Stimulated activated CD8-positive, alpha-beta memory T cell treated with anti-CD3 and anti-CD28 coated beads, Interleukin-7, amount 100 ng/mL, for 4 hours (primary cell): ENCODE data around the gene MGST2.
A peak's percentile ranks its signal among the peaks of the same experiment; 100 is the strongest.

Experiments
- DNase-seq, 2 donors: peaks; one replicate each; pipeline ENCODE4 v3.0.0-alpha.2; 2020; ENCODE audit warnings: low read depth in 2 of 2

MGST2 gene

DNA sequence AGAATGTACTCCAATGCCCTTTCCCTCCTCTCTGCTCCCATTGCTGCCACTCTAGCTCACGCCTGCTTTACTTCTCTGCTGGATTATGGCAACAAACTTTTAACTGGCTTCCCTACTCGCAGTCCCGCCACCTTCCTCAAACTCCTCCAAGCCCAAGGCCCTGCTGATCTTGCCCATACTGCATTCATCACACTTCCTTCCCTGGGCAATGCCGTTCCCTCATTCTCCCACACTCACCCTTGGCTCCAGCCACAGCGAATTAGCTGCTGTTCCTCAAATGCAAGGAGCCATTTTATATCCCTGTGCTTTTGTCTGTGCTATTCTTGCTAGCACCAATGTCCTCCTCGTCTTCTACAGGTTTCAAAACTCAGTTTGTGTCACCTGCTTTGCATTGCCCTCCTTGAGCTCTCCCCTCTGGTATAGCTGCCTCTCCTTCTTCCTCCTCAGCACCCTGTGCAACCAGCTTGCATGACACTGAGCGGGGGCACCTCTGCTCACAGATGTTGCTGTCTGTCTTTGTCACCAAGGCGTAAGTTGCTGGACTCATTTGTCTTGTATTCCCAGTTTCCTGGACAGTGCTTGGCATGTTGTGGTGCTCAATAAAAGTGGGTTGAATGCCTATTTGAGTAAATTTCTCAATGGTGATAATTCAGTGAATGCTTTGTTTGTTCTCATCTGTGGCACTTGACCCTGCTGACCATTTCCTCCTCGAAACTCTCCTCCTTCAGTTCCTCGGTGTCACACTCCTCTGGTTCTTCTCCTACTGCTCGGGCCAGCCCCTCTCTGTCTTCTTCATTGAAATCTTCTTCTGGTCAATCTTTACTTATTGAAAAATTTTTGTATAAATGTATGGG lies 22.4 kb upstream of the MGST2 start:
- no peak for DNase-seq

DNA sequence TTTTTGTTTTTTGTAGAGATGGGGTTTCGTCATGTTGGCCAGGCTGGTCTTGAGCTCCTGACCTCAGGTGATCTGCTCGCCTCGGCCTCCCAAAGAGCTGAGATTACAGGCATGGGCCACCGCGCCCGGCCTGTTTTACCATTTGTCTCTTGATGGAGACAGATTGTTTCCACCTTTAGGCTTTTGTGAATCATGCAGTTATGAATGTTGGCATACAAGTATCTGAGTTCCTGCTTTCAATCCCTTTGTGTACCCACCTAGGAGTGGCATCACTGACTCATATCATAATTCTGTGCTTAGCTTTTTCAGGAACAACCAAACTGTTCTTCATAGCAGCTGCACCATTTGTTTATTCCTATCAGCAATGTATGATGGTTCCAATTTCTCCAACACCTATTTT lies 20.2 kb upstream of the MGST2 start:
- no peak for DNase-seq

DNA sequence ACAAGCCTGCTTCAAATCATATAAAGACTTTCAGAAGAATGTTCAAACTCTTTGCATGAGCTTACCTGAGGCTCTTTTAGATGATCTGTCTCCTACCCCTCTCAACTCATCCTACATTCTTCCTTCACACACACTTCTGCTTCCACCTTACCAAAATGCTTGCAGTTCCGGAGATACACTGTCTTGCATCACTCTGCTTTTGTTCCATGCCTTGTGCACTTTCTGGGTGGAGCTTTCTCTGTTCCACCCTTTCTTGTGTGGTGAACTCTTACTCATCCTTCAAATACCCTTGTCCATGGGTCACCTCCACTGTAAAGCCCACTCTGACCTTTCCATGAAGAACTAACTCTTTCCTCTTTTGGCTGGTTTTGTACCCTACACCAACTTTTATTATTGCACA lies 18.4 kb upstream of the MGST2 start:
- DNase-seq, result no peak

DNA sequence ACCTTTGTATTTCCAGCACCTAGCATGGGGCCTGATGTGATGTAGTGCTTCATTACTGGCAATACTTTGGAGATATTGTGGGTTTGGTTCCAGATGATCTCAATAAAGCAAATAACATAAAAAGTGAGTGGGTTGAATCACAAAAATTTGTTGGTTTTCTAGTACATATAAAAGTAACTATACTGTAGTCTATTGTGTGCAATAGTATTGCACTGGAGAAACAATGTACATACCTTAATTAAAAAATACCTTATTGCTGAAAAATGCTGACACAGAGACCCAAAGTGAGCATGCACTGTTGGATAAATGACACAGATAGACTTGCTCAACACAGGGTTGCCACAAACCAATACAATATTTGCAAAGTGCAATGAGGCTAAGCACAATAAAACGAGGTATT lies 17.7 kb upstream of the MGST2 start:
- DNase-seq, result no peak

DNA sequence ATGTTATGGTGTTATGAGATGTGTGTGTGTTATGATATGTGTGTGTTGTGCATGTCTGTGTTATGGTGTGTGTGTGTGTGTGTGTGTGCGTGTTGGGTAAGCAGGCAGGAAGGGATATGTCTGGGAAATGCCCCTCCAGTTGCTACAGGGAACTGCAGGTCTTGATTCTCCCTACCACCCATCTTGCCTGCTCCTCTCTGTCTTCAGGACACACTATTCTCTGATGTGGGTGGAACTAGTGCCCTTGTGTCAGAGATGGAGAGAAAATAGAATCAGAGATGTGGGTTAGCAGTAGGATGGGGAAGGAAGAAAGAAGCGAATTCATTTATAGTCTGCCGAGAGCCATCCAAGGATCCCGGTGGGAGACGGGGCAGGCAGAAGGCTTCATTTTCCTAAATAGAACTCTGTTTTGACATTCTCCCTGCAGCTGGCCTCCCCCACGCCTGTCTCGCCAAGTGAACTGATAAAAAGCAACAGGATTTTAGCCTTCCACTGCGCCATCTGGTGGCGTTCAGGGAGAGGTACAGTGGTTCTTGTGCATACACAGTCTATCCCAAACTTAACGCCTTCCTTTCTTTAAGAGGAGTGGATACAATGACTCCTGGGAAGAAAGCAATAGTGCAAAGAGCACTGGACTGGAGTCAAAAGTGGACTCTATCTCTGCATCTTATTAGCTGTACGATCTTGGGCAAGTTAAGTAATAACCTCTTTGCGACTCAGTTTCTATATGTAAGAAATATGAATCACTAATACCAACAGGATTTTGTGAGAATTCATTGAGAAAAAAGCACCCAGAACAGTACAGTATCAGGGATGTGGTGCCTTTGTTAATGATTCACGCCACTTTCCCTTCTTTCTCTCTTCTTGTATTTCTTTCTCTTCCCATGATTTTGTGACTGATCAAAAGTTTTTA lies 14.1 kb upstream of the MGST2 start:
- peak; percentile 40 for DNase-seq

DNA sequence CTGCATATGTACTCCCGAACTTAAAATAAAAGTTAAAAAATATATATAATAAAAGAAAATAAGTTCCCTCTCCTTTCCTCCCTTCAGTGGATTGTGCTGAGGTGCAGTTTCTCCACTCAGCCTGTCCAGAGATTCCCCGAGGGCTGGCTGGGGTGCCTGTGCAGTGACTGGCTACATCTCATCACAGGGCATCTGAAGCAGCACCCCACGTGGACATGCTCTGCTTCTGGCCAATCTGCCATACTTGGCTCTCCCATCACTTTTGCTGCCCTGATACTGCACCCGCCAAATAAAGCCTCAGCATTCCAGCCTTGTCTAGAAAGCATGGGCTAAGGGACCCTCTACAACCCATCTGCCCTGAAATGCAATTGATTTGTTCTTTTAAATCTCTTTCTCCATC lies 11.1 kb upstream of the MGST2 start:
- no peak for DNase-seq

DNA sequence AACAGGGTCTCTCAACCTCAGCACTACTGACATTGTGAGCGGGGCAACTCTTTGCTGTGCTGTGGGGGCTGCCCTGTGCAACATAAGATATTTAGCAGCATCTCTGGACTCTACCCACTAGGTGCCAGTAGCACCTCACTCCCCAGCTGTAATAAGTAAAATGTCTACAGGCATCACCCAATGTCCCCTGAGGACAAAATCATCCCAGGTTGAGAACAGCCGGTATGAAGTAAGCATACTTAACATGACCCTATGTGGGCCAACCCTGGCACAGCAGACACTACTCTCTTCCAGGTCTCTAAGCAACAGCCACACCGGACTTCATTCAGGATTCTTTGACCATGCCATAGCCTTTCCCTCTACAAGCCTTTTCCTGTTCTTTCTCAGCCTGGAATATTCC lies 10.5 kb upstream of the MGST2 start:
- no peak for DNase-seq

DNA sequence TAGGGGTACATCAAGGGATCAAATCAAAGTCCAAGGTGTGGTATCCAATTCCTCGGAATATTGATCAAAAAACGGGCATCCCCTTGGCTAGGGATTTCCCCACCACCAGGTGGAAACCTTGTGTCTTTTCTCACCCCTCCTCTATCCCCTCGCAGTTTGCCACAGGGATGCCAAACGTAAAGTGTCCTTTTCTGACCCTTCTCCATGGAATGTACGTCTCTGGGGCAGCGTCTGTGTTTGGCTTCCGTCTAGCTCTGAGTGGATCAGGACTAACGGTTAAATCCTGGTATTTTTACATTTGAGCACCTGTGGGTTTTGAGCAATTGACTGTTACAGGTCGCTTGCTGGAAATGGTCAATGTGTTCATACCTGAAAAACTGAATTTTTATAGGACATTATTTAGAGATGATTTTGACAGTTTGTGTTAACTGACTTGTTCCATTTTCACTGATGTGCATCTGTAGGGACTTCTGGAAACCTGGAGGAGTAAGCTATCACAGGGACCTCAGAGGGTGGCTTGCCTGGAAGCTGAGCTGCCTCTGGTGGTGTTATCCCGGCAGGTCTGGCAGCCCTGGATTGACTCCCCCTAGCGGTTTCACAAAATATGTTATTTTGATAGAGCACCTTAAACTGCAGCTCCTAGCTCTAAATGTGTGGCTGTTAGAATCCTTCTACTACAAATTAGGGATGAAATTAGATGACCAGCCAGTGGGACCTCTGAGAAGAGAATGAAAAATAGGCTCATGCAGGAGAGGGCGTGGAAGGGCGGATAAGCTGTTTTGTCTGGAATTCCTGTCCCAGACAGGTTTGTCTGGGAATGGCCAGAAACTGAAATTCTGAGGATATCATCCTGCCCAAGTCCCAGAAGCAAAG lies 8.8 kb upstream of the MGST2 start:
- DNase-seq, result peak; percentile 12 to 23

DNA sequence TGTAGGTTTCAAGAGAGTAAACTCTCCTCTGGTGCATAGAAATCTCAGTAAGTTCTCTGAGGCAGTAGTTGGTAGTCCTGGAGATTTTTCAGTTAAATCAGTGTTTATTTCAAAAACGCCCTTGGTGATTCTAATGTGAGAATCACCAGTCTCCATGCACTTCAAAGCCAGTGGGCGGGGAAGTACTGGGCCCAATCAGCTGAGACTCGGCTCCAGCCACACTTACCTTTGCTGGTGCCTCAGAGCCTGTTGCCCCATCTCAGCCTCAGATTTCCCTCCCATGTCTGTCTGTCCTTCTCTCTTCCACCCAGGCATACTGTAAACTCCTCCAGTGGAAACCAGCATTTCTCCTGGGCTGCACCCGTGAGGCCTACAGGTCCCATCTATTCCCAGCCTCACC lies 7.4 kb upstream of the MGST2 start:
- no peak for DNase-seq

DNA sequence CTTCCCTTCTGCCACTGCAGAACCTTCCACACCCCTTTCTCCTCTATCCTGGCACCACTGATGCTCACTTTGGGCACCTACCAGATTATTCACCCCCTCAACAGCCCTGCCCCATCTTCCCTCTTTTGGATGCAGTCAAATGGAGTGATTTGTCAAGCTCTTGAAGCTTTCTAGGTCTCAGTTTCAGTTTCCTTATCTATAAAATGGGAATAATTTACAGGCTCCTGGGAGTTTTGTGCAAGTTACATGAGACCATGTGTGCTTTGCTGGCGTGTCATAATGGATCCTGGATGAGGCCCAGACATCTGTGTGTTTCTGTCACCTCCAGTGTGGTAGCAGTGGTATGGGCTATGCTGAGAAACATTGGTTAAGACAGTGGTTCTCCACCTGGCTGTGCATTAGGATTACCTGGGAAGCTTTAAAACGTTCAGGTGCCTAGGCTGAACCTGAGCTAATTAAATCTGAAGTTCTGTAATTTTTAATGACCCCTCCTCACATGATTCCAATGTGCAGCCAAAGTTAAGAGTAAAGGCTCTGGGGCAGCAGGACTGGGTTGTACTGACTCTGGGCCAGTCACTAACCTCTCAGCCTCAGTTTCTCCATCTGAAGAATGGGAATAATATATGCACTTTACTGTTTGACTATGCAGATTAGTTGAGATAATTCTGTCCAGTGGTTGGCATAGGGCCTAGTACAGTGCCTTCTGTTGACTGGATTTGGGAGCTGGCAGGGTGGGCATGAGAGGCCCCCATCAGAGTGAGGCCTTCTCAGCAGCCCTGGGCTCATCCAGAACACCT lies 6.8 kb upstream of the MGST2 start:
- no peak for DNase-seq

DNA sequence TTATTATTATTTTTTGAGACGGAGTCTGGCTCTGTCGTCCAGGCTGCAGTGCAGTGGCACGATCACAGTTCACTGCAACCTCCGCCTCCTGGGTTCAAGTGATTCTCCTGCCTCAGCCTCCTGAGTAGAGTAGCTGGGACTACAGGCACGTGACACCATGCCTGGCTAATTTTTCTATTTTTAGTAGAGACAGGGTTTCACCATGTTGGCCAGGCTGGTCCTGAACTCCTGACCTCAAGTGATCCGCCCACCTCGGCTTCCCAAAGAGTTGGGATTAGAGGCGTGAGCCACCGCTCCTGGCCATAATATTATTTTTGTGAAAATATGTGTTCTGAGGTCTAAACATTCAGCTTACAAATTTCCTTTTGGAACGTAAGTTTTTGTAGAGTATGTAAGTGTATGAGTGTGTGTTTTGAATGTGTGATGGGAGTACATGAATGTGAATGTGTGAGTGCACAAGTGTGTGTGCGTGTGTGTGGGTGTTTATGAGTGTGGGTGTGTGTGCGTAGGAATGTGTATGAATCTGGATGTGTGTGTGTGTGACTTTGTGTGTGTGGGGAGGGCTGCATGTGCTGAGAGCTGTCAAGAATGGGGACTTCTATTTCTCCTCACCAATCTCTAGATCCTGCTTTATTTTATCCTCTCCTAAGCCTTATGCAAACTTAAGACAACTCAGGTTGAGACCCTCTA lies 5.7 kb upstream of the MGST2 start:
- DNase-seq, result no peak

DNA sequence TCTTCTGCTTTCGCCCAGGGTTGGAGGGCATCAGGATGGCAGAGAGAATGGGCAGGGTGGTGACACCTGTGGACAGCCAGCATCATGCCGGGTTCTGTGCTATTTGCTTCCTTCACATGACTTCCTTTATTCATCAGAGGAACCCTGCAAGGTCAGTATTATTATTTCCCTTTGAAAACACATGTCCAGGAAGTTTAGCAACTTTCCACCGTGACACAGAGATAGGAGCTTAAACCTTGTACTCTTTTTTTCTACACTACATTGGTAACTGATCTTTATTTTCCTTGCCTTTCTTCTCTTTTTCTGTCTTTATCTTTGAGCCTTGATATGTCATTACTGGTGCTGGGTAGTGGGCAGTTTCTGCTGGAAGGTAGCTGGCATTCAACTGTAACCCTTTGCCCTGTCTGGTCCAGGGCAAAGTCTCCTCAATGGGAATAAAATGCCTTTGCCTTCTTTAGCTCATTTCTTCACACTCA lies 5.0 kb upstream of the MGST2 start:
- no peak for DNase-seq

DNA sequence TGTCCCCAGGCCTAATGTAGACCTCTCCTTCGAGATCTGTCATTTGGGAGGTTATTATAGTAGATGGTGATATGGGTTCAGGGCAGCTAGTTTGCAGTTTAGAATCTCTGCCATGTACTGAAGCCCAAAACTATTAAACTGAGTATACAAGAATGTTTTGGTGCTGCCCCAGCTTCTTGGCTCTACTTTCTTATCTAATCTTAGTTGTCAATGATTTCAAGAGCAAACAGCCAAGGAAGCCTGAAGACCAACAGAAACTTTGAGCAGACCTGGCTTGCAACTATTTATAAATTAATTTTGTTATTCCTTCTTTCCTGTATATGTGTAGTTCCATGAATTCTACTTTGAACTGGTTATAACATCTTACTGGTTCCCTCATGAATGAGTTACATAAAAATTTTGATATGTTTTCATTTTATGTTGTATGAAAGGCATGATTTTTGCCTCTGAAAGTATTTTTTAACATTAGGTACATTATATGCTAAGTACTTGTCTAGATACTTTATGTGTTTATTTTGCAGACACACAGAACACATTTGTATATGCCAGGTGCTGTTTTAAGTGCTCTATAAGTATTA lies 2.0 kb upstream of the MGST2 start:
- no peak for DNase-seq

DNA sequence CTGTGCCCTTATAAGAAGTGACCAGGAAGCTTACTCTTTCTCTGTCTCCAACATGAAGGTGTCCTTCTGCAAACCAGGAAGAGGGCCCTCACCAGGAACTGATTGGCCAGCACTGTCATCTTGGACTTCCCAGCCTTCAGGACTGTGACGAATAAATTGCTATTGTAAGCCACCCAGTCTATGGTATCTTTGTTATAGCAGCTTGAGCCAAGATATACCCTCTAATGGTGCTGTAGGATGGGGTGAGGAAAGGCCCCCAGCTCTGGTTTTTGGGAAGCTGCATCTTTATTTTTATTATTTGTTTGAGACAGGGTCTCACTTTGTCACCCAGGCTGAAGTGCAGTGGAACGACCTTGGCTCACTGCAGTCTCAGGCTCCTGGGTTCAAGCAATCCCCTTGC lies 1.2 kb upstream of the MGST2 start:
- DNase-seq, result no peak

DNA sequence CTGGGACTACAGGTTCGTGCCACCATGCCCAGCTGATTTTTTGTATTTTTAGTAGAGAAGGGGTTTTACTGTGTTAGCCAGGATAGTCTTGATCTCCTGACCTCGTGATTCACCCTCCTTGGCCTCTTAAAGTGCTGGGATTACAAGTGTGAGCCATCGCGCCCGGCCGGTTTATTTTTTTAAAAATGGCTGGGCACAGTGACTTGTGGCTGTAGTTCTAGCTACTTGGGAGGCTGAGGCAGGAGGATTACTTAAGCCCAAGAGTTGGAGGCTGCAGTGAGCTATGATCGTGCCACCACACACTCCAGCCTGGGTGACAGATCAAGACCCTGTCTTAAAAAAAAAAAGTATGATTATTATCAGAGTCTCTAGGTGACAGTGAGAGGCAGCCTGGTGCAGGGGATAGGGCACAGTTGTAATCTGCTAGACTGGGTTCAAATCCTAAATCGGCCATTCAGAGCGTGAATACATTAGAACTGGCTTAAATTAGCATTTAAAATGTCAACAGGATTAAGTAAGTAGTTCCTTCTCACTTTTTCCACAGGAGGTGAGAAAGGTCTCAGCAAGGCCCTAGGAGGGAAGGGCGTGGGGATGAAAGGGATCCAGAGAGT lies 435 bp upstream of the MGST2 start:
- no peak for DNase-seq

DNA sequence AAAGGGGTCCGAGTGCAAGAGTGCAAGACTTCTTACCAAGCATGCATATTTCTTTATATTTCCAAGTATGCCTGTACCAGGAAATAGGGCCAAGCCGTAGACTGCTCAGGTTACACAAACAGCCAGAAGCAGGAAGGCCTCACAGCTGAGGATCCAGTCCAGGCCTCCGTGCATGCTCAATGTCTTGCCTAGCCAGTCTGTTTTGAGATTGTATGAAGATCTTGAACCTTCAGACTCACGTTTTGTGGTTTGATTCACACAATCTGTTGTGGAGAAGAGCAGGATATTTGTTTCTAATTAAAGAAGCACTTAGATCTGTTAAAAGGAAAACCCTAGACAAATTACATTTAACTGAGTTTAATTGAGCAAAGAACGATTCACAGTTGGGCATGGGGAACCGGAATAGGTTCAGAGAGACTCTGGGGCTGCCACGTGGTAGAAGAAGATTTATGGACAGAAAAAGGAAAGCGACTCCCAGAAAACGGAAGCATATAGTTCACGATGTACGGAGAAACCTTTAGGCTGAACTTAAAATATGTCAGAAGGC lies 1.2 kb downstream of the MGST2 start:
- no peak for DNase-seq

DNA sequence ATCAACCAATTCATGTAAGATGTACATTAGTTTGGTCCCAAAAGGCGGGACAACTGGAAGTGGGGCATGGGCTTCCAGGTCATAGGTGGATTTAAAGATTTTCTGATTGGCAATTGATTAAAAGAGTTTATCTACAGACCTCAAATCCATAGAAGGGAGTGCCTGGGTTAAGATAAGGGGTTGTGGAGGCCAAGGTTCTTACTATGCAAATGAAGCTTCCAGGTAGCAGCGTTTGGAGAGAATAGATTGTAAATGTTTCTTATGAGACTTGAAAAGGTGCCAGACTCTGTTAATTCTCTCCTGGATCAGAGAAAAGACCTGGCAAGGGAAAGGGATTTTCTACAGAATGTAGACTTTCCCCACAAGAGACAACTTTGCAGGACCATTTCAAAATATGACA lies 2.4 kb downstream of the MGST2 start:
- DNase-seq, result no peak

DNA sequence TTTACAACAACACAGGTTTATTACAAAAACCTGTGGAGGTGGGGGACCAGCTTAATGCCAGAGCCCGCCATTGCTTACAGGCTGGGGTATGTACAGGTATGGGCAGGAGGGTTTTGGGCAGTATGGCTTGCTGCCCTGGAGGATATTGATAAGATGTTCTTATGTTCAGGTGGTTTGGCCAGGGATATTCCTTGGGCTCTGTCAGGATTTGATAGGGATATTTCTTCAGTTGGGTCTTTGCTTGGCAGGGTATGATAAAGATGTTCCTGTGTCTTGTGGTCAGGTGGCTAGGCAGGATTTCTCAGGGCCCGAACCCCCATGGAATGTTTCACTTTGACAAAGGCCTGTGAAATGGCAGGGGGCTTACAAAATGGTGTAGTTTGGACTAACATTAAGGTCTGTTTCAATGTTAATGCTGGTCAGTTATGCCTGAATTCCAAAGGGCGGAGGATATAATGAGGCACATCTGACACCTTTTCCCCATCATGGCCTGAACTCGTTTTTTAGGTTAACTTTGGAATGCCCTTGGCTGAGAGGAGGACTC lies 3.1 kb downstream of the MGST2 start:
- no peak for DNase-seq

DNA sequence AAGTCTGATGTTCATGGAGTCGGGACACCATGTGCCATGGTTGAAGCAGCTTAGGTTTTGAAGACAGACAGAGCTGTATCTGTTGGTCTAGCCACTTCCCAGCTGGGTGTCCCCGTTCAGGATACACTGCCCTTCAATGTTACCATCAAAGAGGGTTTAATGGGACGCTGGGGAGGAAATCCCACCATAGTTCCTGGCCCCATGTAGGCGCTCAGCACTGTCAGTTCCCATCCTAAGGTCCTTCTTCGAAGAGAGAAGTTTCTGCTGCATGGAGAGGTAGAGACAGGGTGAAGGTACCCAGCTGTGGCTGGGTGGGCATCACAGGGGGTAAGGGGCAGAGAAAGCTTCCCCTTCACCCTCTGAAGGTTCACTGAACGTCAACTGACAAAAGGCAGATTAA lies 3.7 kb downstream of the MGST2 start:
- no peak for DNase-seq
